Fibroblast of villous mesenchyme (primary cell): ENCODE measurements around the gene PPFIBP1. TPM values are rescaled to one million over a fixed set of nuclear protein-coding genes. Genes with fewer than 3 reads are reported as not detected.
A peak's percentile ranks its signal among the peaks of the same experiment; 100 is the strongest.

Source experiments
- DNase-seq: peaks from one replicate; pipeline ENCODE4 v3.0.0-alpha.2; 2010; ENCODE audit warnings: low read depth
- H3K4me3 ChIP-seq: 2 replicates; pipeline ENCODE4 v1.5.1; 2011; ENCODE audit warnings: low read depth, mild to moderate bottlenecking, low read length
- CTCF ChIP-seq: IDR thresholded peaks from 2 replicates; pipeline ENCODE4 v1.5.1; 2012; ENCODE audit warnings: low read depth, mild to moderate bottlenecking, low read length; ENCODE audit not compliant: insufficient read depth
- total RNA-seq: library from RNA; depleted of rRNA; stranded (reverse); fragments of >200 nt; gene quantifications from 2 replicates; pipeline ENCODE4 v1.2.3, GENCODE V29; 2012

PPFIBP1 gene
- total RNA-seq, 1 donor, result 69.1 TPM

- no peak for TF ChIP-seq CTCF
- peak; percentile 55 for DNase-seq
- no peak overlapping the region for H3K4me3 ChIP-seq
Observed at GRCh38 chr12:27572486-27573255, 48.7 kb downstream of the PPFIBP1 start.

GRCh38 chr12:27573972-27574371, 50.0 kb downstream of the PPFIBP1 start:
- no peak overlapping the region for H3K4me3 ChIP-seq
- TF ChIP-seq CTCF, result no peak
- peak; percentile 77 for DNase-seq

- DNase-seq, result peak; percentile 64
- H3K4me3 ChIP-seq, result no peak overlapping the region
- TF ChIP-seq CTCF, result no peak
Observed at GRCh38 chr12:27575090-27575761, 51.2 kb downstream of the PPFIBP1 start.

GRCh38 chr12:27575762-27576118, 51.7 kb downstream of the PPFIBP1 start:
- no peak for TF ChIP-seq CTCF
- no peak for DNase-seq
- H3K4me3 ChIP-seq, result no peak overlapping the region

GRCh38 chr12:27576667-27577347, 52.8 kb downstream of the PPFIBP1 start:
- no peak for DNase-seq
- H3K4me3 ChIP-seq, result no peak overlapping the region
- TF ChIP-seq CTCF, result no peak

- TF ChIP-seq CTCF, result no peak
- peak; percentile 33 for DNase-seq
- no peak overlapping the region for H3K4me3 ChIP-seq
Observed at GRCh38 chr12:27577688-27578087, 53.7 kb downstream of the PPFIBP1 start.
